Measurements from ENCODE around the gene A3GALT2.

GRCh38 chr1:33369764-33370163 lies 48.9 kb upstream of the A3GALT2 start:
- TF ChIP-seq, protein P1, sequence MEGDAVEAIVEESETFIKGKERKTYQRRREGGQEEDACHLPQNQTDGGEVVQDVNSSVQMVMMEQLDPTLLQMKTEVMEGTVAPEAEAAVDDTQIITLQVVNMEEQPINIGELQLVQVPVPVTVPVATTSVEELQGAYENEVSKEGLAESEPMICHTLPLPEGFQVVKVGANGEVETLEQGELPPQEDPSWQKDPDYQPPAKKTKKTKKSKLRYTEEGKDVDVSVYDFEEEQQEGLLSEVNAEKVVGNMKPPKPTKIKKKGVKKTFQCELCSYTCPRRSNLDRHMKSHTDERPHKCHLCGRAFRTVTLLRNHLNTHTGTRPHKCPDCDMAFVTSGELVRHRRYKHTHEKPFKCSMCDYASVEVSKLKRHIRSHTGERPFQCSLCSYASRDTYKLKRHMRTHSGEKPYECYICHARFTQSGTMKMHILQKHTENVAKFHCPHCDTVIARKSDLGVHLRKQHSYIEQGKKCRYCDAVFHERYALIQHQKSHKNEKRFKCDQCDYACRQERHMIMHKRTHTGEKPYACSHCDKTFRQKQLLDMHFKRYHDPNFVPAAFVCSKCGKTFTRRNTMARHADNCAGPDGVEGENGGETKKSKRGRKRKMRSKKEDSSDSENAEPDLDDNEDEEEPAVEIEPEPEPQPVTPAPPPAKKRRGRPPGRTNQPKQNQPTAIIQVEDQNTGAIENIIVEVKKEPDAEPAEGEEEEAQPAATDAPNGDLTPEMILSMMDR (conservative IDR thresholded peaks at IDR 0.05), result no peak
- TF ChIP-seq EZH2 (IDR thresholded peaks at IDR 0.05; ENCODE audit: low read depth), result no peak

Data from PC-9 (cell line).